IMR-90 (cell line): ENCODE data around the gene DGKQ. TPM values are rescaled to one million over a fixed set of nuclear protein-coding genes. Genes with fewer than 3 reads are reported as not detected.

Experiments
- ATAC-seq: fragments of 200-7000 bp; cut with Tn5 transposase; 2 replicates; pipeline ENCODE4 v1.9.1; 2020; ENCODE audit warnings: low read depth, mild to moderate bottlenecking, moderate library complexity
- BruUV-seq: library from RNA; stranded (reverse); fragments of 400-500 nt; replicated peaks from 2 replicates; lab custom pipeline; 2021; lab: Mats Ljungman, UMichigan
- CTCF ChIA-PET: fragments of 300-600 bp; formaldehyde crosslinking; extraction: SDS; loops from one replicate; lab custom pipeline; 2021; ENCODE audit warnings: antibody characterized with exemption; lab: Yijun Ruan, JAX
- POLR2A ChIA-PET: fragments of 300-600 bp; sonication (Branson Sonifier 250); formaldehyde crosslinking; loops from one replicate; lab custom pipeline; 2022; ENCODE audit warnings: antibody characterized with exemption; ENCODE audit not compliant: unreplicated experiment; lab: Charles Lee
- DNase-seq: peaks from one replicate; pipeline ENCODE4 v3.0.0; 2013
- H2AFZ ChIP-seq: replicated peaks from 2 replicates; pipeline ENCODE3; 2013; ENCODE audit warnings: low read length, mild to moderate bottlenecking; ENCODE audit not compliant: poor library complexity
- H2AK5ac ChIP-seq: 2 replicates; pipeline ENCODE4 v1.6.1; 2013; ENCODE audit warnings: low read depth, low read length, inconsistent platforms
- H2AK9ac ChIP-seq: replicated peaks from 2 replicates; pipeline ENCODE3; 2013; ENCODE audit warnings: mild to moderate bottlenecking, low read depth, low read length, moderate library complexity; ENCODE audit not compliant: poor library complexity
- H2BK120ac ChIP-seq: 2 replicates; pipeline ENCODE4 v1.6.1; 2013; ENCODE audit warnings: low read depth, low read length, inconsistent platforms
- H2BK15ac ChIP-seq: 3 replicates; pipeline ENCODE4 v1.6.1; 2013; ENCODE audit warnings: low read depth, low read length, inconsistent platforms
- H2BK20ac ChIP-seq: 2 replicates; pipeline ENCODE4 v1.6.1; 2013; ENCODE audit warnings: low read depth, mild to moderate bottlenecking, inconsistent platforms, low read length, moderate library complexity
- H2BK5ac ChIP-seq: 2 replicates; pipeline ENCODE4 v1.6.1; 2013; ENCODE audit warnings: mild to moderate bottlenecking, low read depth, low read length, inconsistent platforms; ENCODE audit not compliant: poor library complexity, severe bottlenecking
- H3K14ac ChIP-seq: replicated peaks from 2 replicates; pipeline ENCODE4 v1.6.1; 2013; ENCODE audit warnings: low read depth, low read length, inconsistent platforms
- H3K18ac ChIP-seq: 2 replicates; pipeline ENCODE4 v1.6.1; 2013; ENCODE audit warnings: low read depth, low read length, control low read depth
- H3K23ac ChIP-seq: 2 replicates; pipeline ENCODE4 v1.6.1; 2013; ENCODE audit warnings: low read depth, low read length, inconsistent platforms
- H3K27ac ChIP-seq: 2 replicates; pipeline ENCODE4 v1.5.1; 2013; ENCODE audit warnings: mild to moderate bottlenecking, control low read depth, low read length; ENCODE audit not compliant: insufficient read depth
- H3K27me3 ChIP-seq: 2 replicates; pipeline ENCODE4 v1.6.1; 2013; ENCODE audit warnings: low read length; ENCODE audit not compliant: control insufficient read depth, insufficient read depth
- H3K36me3 ChIP-seq: 2 replicates; pipeline ENCODE4 v1.6.1; 2013; ENCODE audit warnings: low read length, mixed read lengths; ENCODE audit not compliant: control insufficient read depth, insufficient read depth
- H3K4ac ChIP-seq: 2 replicates; pipeline ENCODE4 v1.6.1; 2013; ENCODE audit warnings: low read depth, low read length, inconsistent platforms
- H3K4me1 ChIP-seq: 2 replicates; pipeline ENCODE4 v1.6.1; 2013; ENCODE audit warnings: low read length, mixed read lengths; ENCODE audit not compliant: control insufficient read depth, insufficient read depth
- H3K4me2 ChIP-seq: 2 replicates; pipeline ENCODE4 v1.6.1; 2013; ENCODE audit warnings: low read depth, mild to moderate bottlenecking, control low read depth, low read length, moderate library complexity
- H3K4me3 ChIP-seq: 2 replicates; pipeline ENCODE4 v1.5.1; 2013; ENCODE audit warnings: low read depth, mild to moderate bottlenecking, control low read depth, low read length, moderate library complexity; ENCODE audit not compliant: insufficient read depth
- H3K56ac ChIP-seq: 2 replicates; pipeline ENCODE4 v1.6.1; 2013; ENCODE audit warnings: low read length, inconsistent platforms; ENCODE audit not compliant: insufficient read depth; ENCODE audit errors: extremely low read depth
- H3K79me1 ChIP-seq, 2 experiments: 2 replicates each; pipeline ENCODE4 v1.6.1; 2013; ENCODE audit warnings: low read length in 2 of 2, inconsistent platforms in 1 of 2, low read depth in 1 of 2
- H3K9ac ChIP-seq: 2 replicates; pipeline ENCODE4 v1.6.1; 2013; ENCODE audit warnings: low read depth, low read length, control low read depth
- H3K9me1 ChIP-seq: 2 replicates; pipeline ENCODE4 v1.6.1; 2013; ENCODE audit warnings: low read length, inconsistent platforms; ENCODE audit not compliant: insufficient read depth
- H3K9me3 ChIP-seq: 2 replicates; pipeline ENCODE4 v1.6.1; 2013; ENCODE audit warnings: low read length; ENCODE audit not compliant: control insufficient read depth, insufficient read depth
- H4K20me1 ChIP-seq: 2 replicates; pipeline ENCODE4 v1.6.1; 2013; ENCODE audit warnings: low read length, inconsistent platforms; ENCODE audit not compliant: insufficient read depth
- H4K5ac ChIP-seq: 2 replicates; pipeline ENCODE4 v1.6.1; 2013; ENCODE audit warnings: mild to moderate bottlenecking, low read depth, low read length, control low read depth
- H4K8ac ChIP-seq, 2 experiments: 2 replicates each; pipeline ENCODE4 v1.6.1; 2013; ENCODE audit warnings: low read depth in 2 of 2, low read length in 2 of 2, control low read depth in 1 of 2, inconsistent platforms in 1 of 2
- H4K91ac ChIP-seq: 2 replicates; pipeline ENCODE4 v1.6.1; 2013; ENCODE audit warnings: low read depth, low read length, inconsistent platforms; ENCODE audit not compliant: insufficient read depth
- BHLHE40 ChIP-seq: fragments of 150-350 bp; IDR thresholded peaks from 2 replicates; pipeline ENCODE4 v1.6.1; 2016; ENCODE audit warnings: mild to moderate bottlenecking, low read depth, low read length
- CEBPB ChIP-seq: IDR thresholded peaks from 2 replicates; pipeline ENCODE4 v1.6.1; 2012; ENCODE audit warnings: low read depth, low read length, improper control_type of control experiment
- CHD1 ChIP-seq: IDR thresholded peaks from 2 replicates; pipeline ENCODE4 v1.6.1; 2012; ENCODE audit warnings: low read depth, low read length, improper control_type of control experiment
- MAFK ChIP-seq: IDR thresholded peaks from 2 replicates; pipeline ENCODE4 v1.6.1; 2012; ENCODE audit warnings: low read depth, low read length, improper control_type of control experiment
- MAZ ChIP-seq: IDR thresholded peaks from 2 replicates; pipeline ENCODE4 v1.6.1; 2012; ENCODE audit warnings: low read depth, mild to moderate bottlenecking, low read length, improper control_type of control experiment, moderate library complexity, borderline replicate concordance
- MXI1 ChIP-seq: IDR thresholded peaks from 2 replicates; pipeline ENCODE4 v1.6.1; 2012; ENCODE audit warnings: low read depth, mild to moderate bottlenecking, low read length, moderate library complexity, borderline replicate concordance
- NFE2L2 ChIP-seq: fragments of 150-350 bp; IDR thresholded peaks from 2 replicates; pipeline ENCODE4 v1.6.1; 2016; ENCODE audit warnings: low read depth, mild to moderate bottlenecking, low read length
- POLR2A ChIP-seq: IDR thresholded peaks from 2 replicates; pipeline ENCODE4 v1.6.1; 2012; ENCODE audit warnings: mild to moderate bottlenecking, low read depth, low read length
- RAD21 ChIP-seq: IDR thresholded peaks from 2 replicates; pipeline ENCODE4 v1.6.1; 2012; ENCODE audit warnings: low read length, improper control_type of control experiment
- RCOR1 ChIP-seq: IDR thresholded peaks from 2 replicates; pipeline ENCODE4 v1.6.1; 2012; ENCODE audit warnings: mild to moderate bottlenecking, low read length, improper control_type of control experiment; ENCODE audit not compliant: insufficient replicate concordance
- RFX5 ChIP-seq: IDR thresholded peaks from 2 replicates; pipeline ENCODE4 v1.8.0; 2012; ENCODE audit warnings: low read depth, mild to moderate bottlenecking, low read length, moderate library complexity
- SMC3 ChIP-seq: fragments of 150-350 bp; IDR thresholded peaks from 2 replicates; pipeline ENCODE4 v1.6.1; 2016; ENCODE audit warnings: low read depth, mild to moderate bottlenecking, antibody characterized with exemption, low read length, moderate library complexity
- WGBS, 2 experiments: methylation state at CpG; one replicate each; pipeline versions ENCODE4 v1.1.5 to v1.1.7; 2013; ENCODE audit warnings: missing lambda C conversion rate in 2 of 2; ENCODE audit not compliant: insufficient read length in 1 of 2; ENCODE audit errors: extremely low coverage in 2 of 2; 5-methylcytosine and 5-hydroxymethylcytosine counted together
- dilution Hi-C: fragments of 300-500 bp; cut with HindIII; formaldehyde crosslinking; loops from one replicate; pipeline ENCODE4 v1.14.3; 2018; ENCODE audit warnings: low sequenced_read_pairs; ENCODE audit not compliant: unreplicated experiment
- in situ Hi-C: fragments of 300-500 bp; cut with MboI; formaldehyde crosslinking; loops from 3 replicates; pipeline ENCODE4 v1.14.3; 2019; ENCODE audit warnings: low sequenced_read_pairs, inconsistent platforms, mixed read lengths
- intact Hi-C: fragments of 100-400 bp; cut with micrococcal nuclease; formaldehyde crosslinking; loops from 2 replicates; pipeline ENCODE4 v1.10.0; 2022
- polyA plus RNA-seq, 3 experiments: library from polyadenylated mRNA; depleted of rRNA; stranded (reverse); fragments of >200 nt; gene quantifications; 2 replicates each; pipeline ENCODE4 v1.2.3, GENCODE V29; 2012; ENCODE audit warnings: low replicate concordance in 1 of 3
- total RNA-seq: library from RNA; depleted of rRNA; stranded (reverse); fragments of >200 nt; gene quantifications from 2 replicates; pipeline ENCODE4 v1.2.3, GENCODE V29; 2012
- TF ChIP-seq, protein P1 (sequence below): conservative IDR thresholded peaks from 2 replicates; pipeline ENCODE4 v1.5.1; 2012; ENCODE audit warnings: mild to moderate bottlenecking, low read depth, low read length, improper control_type of control experiment

The DGKQ gene
- total and polyA plus RNA-seq, 2 of the 4 experiments (the other 2 are of a cell fraction): 4.3 to 15.6 TPM

DNA sequence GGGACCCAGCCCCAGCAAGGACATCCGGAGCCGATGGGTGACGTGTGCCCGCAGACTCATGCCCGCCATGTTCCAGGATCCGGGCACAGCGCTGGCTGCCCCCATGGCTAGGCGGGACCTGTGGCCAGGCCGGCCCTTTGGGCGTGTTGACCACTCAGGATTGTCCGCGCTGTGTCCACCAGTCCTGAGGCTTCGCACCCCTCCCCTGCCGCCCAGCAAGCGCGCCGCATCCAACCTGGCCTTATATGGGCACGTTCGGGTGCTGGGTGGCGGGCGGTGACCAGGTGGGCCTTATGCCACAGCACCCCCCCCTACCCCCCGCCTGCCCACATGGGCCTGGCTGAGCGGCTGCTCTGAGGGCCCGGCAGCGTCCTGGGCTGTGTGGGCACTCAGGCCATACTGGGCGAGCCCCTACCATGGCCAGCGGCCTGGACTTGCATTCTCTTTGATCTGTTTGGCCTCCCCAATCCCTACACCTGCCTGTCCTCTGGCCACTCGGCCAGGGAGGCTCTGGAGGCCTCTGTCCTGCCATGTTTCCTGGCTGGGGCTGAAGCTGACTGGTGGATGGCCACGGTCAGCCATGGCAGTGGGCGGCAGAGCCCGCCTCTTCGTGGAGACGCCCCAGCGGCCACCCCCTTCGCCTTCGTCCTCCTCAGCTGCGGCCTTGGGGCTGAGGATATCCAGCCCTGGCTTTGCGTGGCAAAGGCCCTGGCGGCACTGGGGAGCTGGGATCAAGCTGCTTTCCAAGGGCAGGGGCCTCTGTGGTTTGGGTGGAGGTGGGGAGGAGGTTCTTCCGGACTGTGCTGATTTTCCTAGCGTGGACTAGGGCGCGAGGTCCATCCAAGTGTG lies 40.1 kb upstream of the DGKQ start:
- no peak for ATAC-seq
- Histone ChIP-seq H3K9me1 (peaks cover 4% of the 10 kb centered on the region; the same call in 1 of the 2 replicates), H3K4me1 (peaks cover 13% of the 10 kb centered on the region), H3K56ac (no peak overlapping the region), H3K79me1 (peaks cover 0 to 7% of the 10 kb centered on the region in 2 experiments; a peak in 1 of 4 replicates), H2BK120ac (no peak overlapping the region), H2BK15ac (no peak overlapping the region), H3K27me3 (peaks cover 8% of the 10 kb centered on the region), H2AFZ (peak overlapping the region; percentile 23), H4K20me1 (peaks cover 30% of the 10 kb centered on the region), H2AK9ac (peak overlapping the region; percentile 81), H3K9ac (no peak overlapping the region), H3K4ac (no peak overlapping the region), H4K91ac (no peak overlapping the region), H4K8ac (no peak overlapping the region), H2BK5ac (no peak overlapping the region), H2AK5ac (no peak overlapping the region), H2BK20ac (no peak overlapping the region), H3K27ac (no peak overlapping the region), H3K4me2 (no peak overlapping the region), H3K4me3 (no peak overlapping the region), H3K23ac (no peak overlapping the region), H3K18ac (no peak overlapping the region), H3K36me3 (peaks cover 5% of the 10 kb centered on the region; the same call in 1 of the 2 replicates), H3K14ac (no peak overlapping the region), H4K5ac (no peak overlapping the region), H3K9me3 (no peaks in the 10 kb centered on the region)
- dilution Hi-C loops: no loop called here
- in situ Hi-C loops: no loop called here
- intact Hi-C loops: loop anchor here (5.0 kb wide), 2 partner anchors 119 to 334 kb away; partner anchors contain the start of gene UVSSA
- DNase-seq: no peak
- CTCF ChIA-PET: no interaction called here
- POLR2A ChIA-PET: no interaction called here
- BruUV-seq: no TSS peak
- WGBS, 2 experiments: 99% methylated on average over 22 of the region's 43 CpGs; no CpG with 5 or more reads in 1 of the 2 experiments
- TF ChIP-seq CHD1: no peak
- no peak for TF ChIP-seq MXI1
- no peak for TF ChIP-seq CEBPB
- TF ChIP-seq RAD21: no peak
- no peak for TF ChIP-seq NFE2L2
- TF ChIP-seq BHLHE40: no peak
- no peak for TF ChIP-seq MAFK
- no peak for TF ChIP-seq POLR2A
- TF ChIP-seq MAZ: no peak
- TF ChIP-seq, protein P1, sequence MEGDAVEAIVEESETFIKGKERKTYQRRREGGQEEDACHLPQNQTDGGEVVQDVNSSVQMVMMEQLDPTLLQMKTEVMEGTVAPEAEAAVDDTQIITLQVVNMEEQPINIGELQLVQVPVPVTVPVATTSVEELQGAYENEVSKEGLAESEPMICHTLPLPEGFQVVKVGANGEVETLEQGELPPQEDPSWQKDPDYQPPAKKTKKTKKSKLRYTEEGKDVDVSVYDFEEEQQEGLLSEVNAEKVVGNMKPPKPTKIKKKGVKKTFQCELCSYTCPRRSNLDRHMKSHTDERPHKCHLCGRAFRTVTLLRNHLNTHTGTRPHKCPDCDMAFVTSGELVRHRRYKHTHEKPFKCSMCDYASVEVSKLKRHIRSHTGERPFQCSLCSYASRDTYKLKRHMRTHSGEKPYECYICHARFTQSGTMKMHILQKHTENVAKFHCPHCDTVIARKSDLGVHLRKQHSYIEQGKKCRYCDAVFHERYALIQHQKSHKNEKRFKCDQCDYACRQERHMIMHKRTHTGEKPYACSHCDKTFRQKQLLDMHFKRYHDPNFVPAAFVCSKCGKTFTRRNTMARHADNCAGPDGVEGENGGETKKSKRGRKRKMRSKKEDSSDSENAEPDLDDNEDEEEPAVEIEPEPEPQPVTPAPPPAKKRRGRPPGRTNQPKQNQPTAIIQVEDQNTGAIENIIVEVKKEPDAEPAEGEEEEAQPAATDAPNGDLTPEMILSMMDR: no peak
- TF ChIP-seq SMC3: no peak
- TF ChIP-seq RFX5: no peak
- TF ChIP-seq RCOR1: no peak
